Kidney (tissue), 14 donors: ENCODE measurements around the gene DYDC1. TPM values are rescaled to one million over a fixed set of nuclear protein-coding genes. Genes with fewer than 3 reads are reported as not detected.

Experiments used
- DNase-seq, 5 donors: peaks; one replicate each; pipeline ENCODE4 v3.0.0-alpha.2; 2013 to 2020
- FAIRE-seq: peaks from 2 replicates; lab custom pipeline; 2012; peaks lifted over from hg19 to GRCh38; lab: Jason Lieb, UNC
- H3K27ac ChIP-seq, 2 donors: one replicate each; pipeline ENCODE4 v1.7.0; 2013; ENCODE audit warnings: low read depth in 2 of 2, low read length in 2 of 2, inconsistent platforms in 1 of 2
- H3K27me3 ChIP-seq: one replicate; pipeline ENCODE4 v1.7.1; 2013; ENCODE audit warnings: low read length, inconsistent platforms; ENCODE audit not compliant: control insufficient read depth, insufficient read depth
- H3K36me3 ChIP-seq, 3 donors: one replicate each; pipeline versions ENCODE4 v1.7.0 to v1.7.1; 2013; ENCODE audit warnings: low read length in 3 of 3, control low read depth in 1 of 3, inconsistent platforms in 1 of 3; ENCODE audit not compliant: insufficient read depth in 3 of 3, control insufficient read depth in 2 of 3
- H3K4me1 ChIP-seq, 3 donors: one replicate each; pipeline versions ENCODE4 v1.7.0 to v1.7.1; 2013; ENCODE audit warnings: low read length in 3 of 3, inconsistent platforms in 1 of 3, low read depth in 1 of 3; ENCODE audit not compliant: control insufficient read depth in 2 of 3, insufficient read depth in 2 of 3
- H3K4me3 ChIP-seq, 3 donors: one replicate each; pipeline versions ENCODE4 v1.7.0 to v1.8.1; 2013; ENCODE audit warnings: low read length in 3 of 3, control low read depth in 1 of 3, inconsistent platforms in 1 of 3
- H3K9ac ChIP-seq, 3 donors: one replicate each; pipeline versions ENCODE4 v1.7.0 to v1.7.1; 2013; ENCODE audit warnings: low read length in 3 of 3, control low read depth in 1 of 3, inconsistent platforms in 1 of 3
- H3K9me3 ChIP-seq, 3 donors: one replicate each; pipeline versions ENCODE4 v1.7.0 to v1.7.1; 2013; ENCODE audit warnings: low read length in 3 of 3, control low read depth in 1 of 3, inconsistent platforms in 1 of 3; ENCODE audit not compliant: control insufficient read depth in 2 of 3, insufficient read depth in 1 of 3
- CTCF ChIP-seq: IDR thresholded peaks from 3 replicates; pipeline ENCODE4 v1.5.1; 2012; ENCODE audit warnings: mild to moderate bottlenecking, moderate library complexity, borderline replicate concordance; ENCODE audit not compliant: insufficient read depth; ENCODE audit errors: extremely low read depth
- intact Hi-C: fragments of 100-400 bp; cut with DNase I; formaldehyde crosslinking; loops from one replicate; pipeline ENCODE4 v1.11.1; 2022
- polyA plus RNA-seq: library from polyadenylated mRNA; stranded (reverse); fragments of 350-450 nt; fragmentation: Illumina TruSeq; extraction: RNeasy Lipid Tissue Mini Kit (QIAGEN cat#74804); gene quantifications from one replicate; pipeline ENCODE4 v1.2.3, GENCODE V29; 2014; ENCODE audit warnings: low read depth, low replicate concordance; ENCODE audit not compliant: insufficient read depth
- total RNA-seq: library from RNA; stranded (reverse); fragmentation: NEBNext Ultra II Directional; extraction: Animal tissue kit (Norgen Biotek cat#: 25700); gene quantifications from one replicate; pipeline ENCODE4 v1.2.1, GENCODE V29; 2021
- donor health status: control.
- donor health status: control.
- donor health status: control.
- donor health status: control.
- donor health status: control.
- donor health status: DM: yes; HTN: yes; CAD: no.
- donor health status: Normal renal cell carcinoma (clear cell type).

Gene DYDC1
- total and polyA plus RNA-seq, 2 donors from 2014 or later = not detected

- no peaks in the 10 kb centered on the region for H3K36me3 ChIP-seq
- no peak for FAIRE-seq
- H3K4me3 ChIP-seq = no peak overlapping the region
- intact Hi-C loops = no loop called here
- no peaks in the 10 kb centered on the region for H3K9me3 ChIP-seq
- no peak for TF ChIP-seq CTCF
- H3K4me1 ChIP-seq = peaks cover 0 to 5% (median 2%) of the 10 kb centered on the region in 3 donors
- DNase-seq = no peak
- no peak overlapping the region for H3K9ac ChIP-seq
- H3K27me3 ChIP-seq = no peaks in the 10 kb centered on the region
- no peak overlapping the region for H3K27ac ChIP-seq
These were observed 67.7 kb downstream of the DYDC1 start for GRCh38 chr10:80288849-80289248.

Other genes starting within 250 kb of the DYDC1 start
- gene PLAC9, start 224.0 kb downstream of the DYDC1 start, total RNA-seq = 31.4 TPM
- 49.9 TPM for gene PLAC9, start 224.0 kb downstream of the DYDC1 start, polyA plus RNA-seq
- gene ANXA11, start 151.2 kb downstream of the DYDC1 start, total RNA-seq = 435 TPM
- 543 TPM for gene ANXA11, start 151.2 kb downstream of the DYDC1 start, polyA plus RNA-seq
- gene MAT1A, start 67.1 kb downstream of the DYDC1 start, total RNA-seq = 1.1 TPM
- gene MAT1A, start 67.1 kb downstream of the DYDC1 start, polyA plus RNA-seq = 2.9 TPM
- gene DYDC2, start within 50 bp of the DYDC1 start, total RNA-seq = 0.57 TPM
- gene DYDC2, start within 50 bp of the DYDC1 start, polyA plus RNA-seq = 0.22 TPM
- 69.4 TPM for gene PRXL2A, start 51.8 kb upstream of the DYDC1 start, total RNA-seq
- gene PRXL2A, start 51.8 kb upstream of the DYDC1 start, polyA plus RNA-seq = 101 TPM
- 183 TPM for gene TSPAN14, start 97.6 kb upstream of the DYDC1 start, total RNA-seq
- gene TSPAN14, start 97.6 kb upstream of the DYDC1 start, polyA plus RNA-seq = 36.8 TPM
- 0.09 TPM for gene SH2D4B, start 181.1 kb upstream of the DYDC1 start, total RNA-seq
- not detected for gene SH2D4B, start 181.1 kb upstream of the DYDC1 start, polyA plus RNA-seq